GM18517 (cell line): ENCODE measurements around the gene MAP3K8.

Source experiments
- ATAC-seq: cut with Tn5 transposase; IDR thresholded peaks from one replicate; pipeline ENCODE4 v1.9.1; 2021; ENCODE audit warnings: mild to moderate bottlenecking, moderate library complexity; ENCODE audit not compliant: unreplicated experiment

Gene MAP3K8

GRCh38 chr10:30488316-30488715 is 54.3 kb downstream of the MAP3K8 start:
- no peak for ATAC-seq

- no peak for ATAC-seq
These were observed 55.4 kb downstream of the MAP3K8 start for GRCh38 chr10:30489346-30489745.

GRCh38 chr10:30490289-30491000 is 56.5 kb downstream of the MAP3K8 start:
- ATAC-seq = no peak

- ATAC-seq = no peak
These were observed 57.4 kb downstream of the MAP3K8 start for GRCh38 chr10:30491204-30491915.

- no peak for ATAC-seq
These were observed 58.0 kb downstream of the MAP3K8 start for GRCh38 chr10:30491916-30492515.

- peak; percentile 43 for ATAC-seq
These were observed 59.9 kb downstream of the MAP3K8 start for GRCh38 chr10:30493609-30494530.

GRCh38 chr10:30494558-30494957 is 60.6 kb downstream of the MAP3K8 start:
- ATAC-seq = no peak

GRCh38 chr10:30495687-30496086 is 61.7 kb downstream of the MAP3K8 start:
- ATAC-seq = no peak

- no peak for ATAC-seq
These were observed 65.8 kb downstream of the MAP3K8 start for GRCh38 chr10:30499816-30500215.

- ATAC-seq = no peak
These were observed 66.5 kb downstream of the MAP3K8 start for GRCh38 chr10:30500534-30500933.

- ATAC-seq = no peak
These were observed 67.0 kb downstream of the MAP3K8 start for GRCh38 chr10:30500963-30501504.

- peak; percentile 75 for ATAC-seq
These were observed 68.5 kb downstream of the MAP3K8 start for GRCh38 chr10:30502266-30503060.

- no peak for ATAC-seq
These were observed 69.8 kb downstream of the MAP3K8 start for GRCh38 chr10:30503700-30504266.

- ATAC-seq = no peak
These were observed 71.7 kb downstream of the MAP3K8 start for GRCh38 chr10:30505543-30506298.

GRCh38 chr10:30509508-30509907 is 75.5 kb downstream of the MAP3K8 start:
- ATAC-seq = no peak

GRCh38 chr10:30510184-30510931 is 76.4 kb downstream of the MAP3K8 start:
- ATAC-seq = peak; percentile 85

GRCh38 chr10:30510932-30511700 is 77.1 kb downstream of the MAP3K8 start:
- ATAC-seq = peak; percentile 42
